Tibial artery (tissue), 4 donors: Measurements from ENCODE around the gene PIK3C2B.
A peak's percentile ranks its signal among the peaks of the same experiment; 100 is the strongest.

Source experiments
- DNase-seq, 2 donors: peaks; one replicate each; pipeline ENCODE4 v3.0.0-alpha.2; 2019
- H3K27ac ChIP-seq, 2 donors: fragments of 200-600 bp; sonication (generic) in 1 of 2; 1 replicate in 1 of 2; 2 replicates in 1 of 2; pipeline ENCODE4 v1.5.1; 2018 to 2019; ENCODE audit warnings: mild to moderate bottlenecking in 1 of 2
- H3K27me3 ChIP-seq, 2 donors: fragments of 200-600 bp; sonication (generic) in 1 of 2; one replicate each; pipeline versions ENCODE4 v1.5.1 to v1.6.0; 2016 to 2019
- H3K36me3 ChIP-seq, 3 donors: fragments of 200-600 bp; sonication (generic) in 2 of 3; one replicate each; pipeline ENCODE4 v1.5.1; 2016 to 2019; ENCODE audit warnings: mild to moderate bottlenecking in 2 of 3
- H3K4me1 ChIP-seq, 4 donors: fragments of 200-600 bp; sonication (generic) in 2 of 4; 1 replicate in 3 of 4; 2 replicates in 1 of 4; pipeline ENCODE4 v1.5.1; 2016 to 2019
- H3K4me3 ChIP-seq, 2 donors: fragments of 200-600 bp; sonication (generic) in 1 of 2; 1 replicate in 1 of 2; 2 replicates in 1 of 2; pipeline ENCODE4 v1.5.1; 2018 to 2019; ENCODE audit warnings: mild to moderate bottlenecking in 2 of 2
- H3K9me3 ChIP-seq, 3 donors: fragments of 200-600 bp; sonication (generic) in 1 of 3; one replicate each; pipeline ENCODE4 v1.5.1; 2016 to 2019
- CTCF ChIP-seq, 2 experiments: fragments of 200-600 bp in 1 of 2; fragments of 450-650 bp in 1 of 2; IDR thresholded peaks; one replicate each; pipeline ENCODE4 v1.5.1; 2017 to 2019; ENCODE audit warnings: antibody characterized with exemption in 2 of 2, mild to moderate bottlenecking in 1 of 2, moderate library complexity in 1 of 2
- intact Hi-C: fragments of 100-400 bp; cut with DNase I; formaldehyde crosslinking; loops from one replicate; pipeline ENCODE4 v1.15.0; 2023; ENCODE audit warnings: low total_unique reads

The PIK3C2B gene

GRCh38 chr1:204494281-204495077 is at the start of gene PIK3C2B:
Gene PIK3C2B (minus strand): TSS chr1:204494805. CDS start chr1:204469802, 25,003 bp downstream.
- Histone ChIP-seq H3K9me3 (no peaks in the 10 kb centered on the region), H3K36me3 (no peaks in the 10 kb centered on the region), H3K4me1 (peaks cover 0 to 36% (median 18%) of the 10 kb centered on the region in 4 donors), H3K4me3 (peak within 1 kb of the TSS; percentile 75 to 81), H3K27ac (peak within 1 kb of the TSS; percentile 91), H3K27me3 (no peaks in the 10 kb centered on the region)
- DNase-seq: peak; percentile 75 to 87
- intact Hi-C loops: no loop called here
- TF ChIP-seq CTCF (IDR thresholded peaks at IDR 0.05): peak; percentile 67 to 71

GRCh38 chr1:204544321-204544720 is 49.7 kb upstream of the PIK3C2B start:
- no peak for DNase-seq
- Histone ChIP-seq H3K9me3 (no peaks in the 10 kb centered on the region), H3K27me3 (no peaks in the 10 kb centered on the region), H3K27ac (no peak overlapping the region), H3K4me3 (no peak overlapping the region), H3K4me1 (no peaks in the 10 kb centered on the region), H3K36me3 (peaks cover 71 to 97% (median 96%) of the 10 kb centered on the region in 3 donors)
- intact Hi-C loops: no loop called here
- TF ChIP-seq CTCF (IDR thresholded peaks at IDR 0.05): no peak

DNA sequence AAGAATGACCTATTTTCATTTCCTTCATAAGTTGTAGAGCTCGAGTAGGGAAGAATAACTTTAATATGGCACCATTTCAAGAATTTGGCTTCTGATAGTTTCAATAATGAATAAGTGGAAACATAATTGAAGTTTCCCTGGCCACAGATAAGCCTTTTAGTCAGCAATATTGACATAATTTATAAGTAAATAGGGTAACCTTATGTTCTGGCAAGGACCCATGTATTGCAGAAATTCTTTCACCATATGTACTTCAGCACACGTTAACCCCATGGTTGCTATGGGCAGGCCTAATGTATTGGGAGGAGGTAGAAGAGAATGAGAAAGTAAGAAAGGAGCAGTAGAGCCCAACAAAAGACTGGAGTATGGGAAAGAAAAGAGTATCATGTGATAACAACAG is 47.0 kb upstream of the PIK3C2B start:
- Histone ChIP-seq H3K4me1 (no peaks in the 10 kb centered on the region), H3K4me3 (no peak overlapping the region), H3K27me3 (no peaks in the 10 kb centered on the region), H3K27ac (no peak overlapping the region), H3K36me3 (peaks cover 76 to 94% (median 89%) of the 10 kb centered on the region in 3 donors), H3K9me3 (no peaks in the 10 kb centered on the region)
- intact Hi-C loops: no loop called here
- DNase-seq: no peak
- no peak for TF ChIP-seq CTCF (IDR thresholded peaks at IDR 0.05)

GRCh38 chr1:204532832-204533231 is 38.2 kb upstream of the PIK3C2B start:
- DNase-seq: no peak
- Histone ChIP-seq H3K9me3 (no peaks in the 10 kb centered on the region), H3K27me3 (no peaks in the 10 kb centered on the region), H3K4me1 (no peaks in the 10 kb centered on the region), H3K4me3 (no peak overlapping the region), H3K27ac (no peak overlapping the region), H3K36me3 (peaks cover 69 to 89% (median 79%) of the 10 kb centered on the region in 3 donors)
- TF ChIP-seq CTCF (IDR thresholded peaks at IDR 0.05): no peak
- intact Hi-C loops: no loop called here

DNA sequence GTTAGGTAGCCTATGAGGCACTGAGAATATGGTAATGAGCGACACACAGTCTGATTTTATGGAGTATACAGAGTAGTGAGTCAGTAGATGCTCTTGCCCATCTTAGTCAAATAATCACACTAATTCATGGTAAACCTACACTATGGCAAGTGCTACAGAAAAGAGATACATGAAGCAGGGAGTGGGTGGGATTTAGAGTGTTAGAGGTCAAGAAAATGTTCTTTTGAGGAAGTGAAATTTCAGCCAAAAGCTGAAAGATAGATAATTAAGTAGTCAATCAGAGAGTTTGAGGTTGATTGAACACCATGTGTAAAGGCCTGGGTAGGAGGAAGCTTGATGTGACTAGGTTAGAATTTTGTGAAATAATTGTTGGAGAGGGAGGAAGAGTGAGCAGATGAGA is 36.3 kb upstream of the PIK3C2B start:
- intact Hi-C loops: no loop called here

More for the DNA sequence above, 36.3 kb upstream of the PIK3C2B start:
- no peak for DNase-seq
- Histone ChIP-seq H3K4me3 (no peak overlapping the region), H3K36me3 (peaks cover 77 to 95% (median 88%) of the 10 kb centered on the region in 3 donors), H3K4me1 (no peaks in the 10 kb centered on the region), H3K9me3 (no peaks in the 10 kb centered on the region), H3K27ac (no peak overlapping the region), H3K27me3 (no peaks in the 10 kb centered on the region)
- no peak for TF ChIP-seq CTCF (IDR thresholded peaks at IDR 0.05)
